AG10803 (cell line): Measurements from ENCODE around the gene PRLR.
A peak's percentile ranks its signal among the peaks of the same experiment; 100 is the strongest.
"Not testable (repeated sequence)": the region's sequence is repeated elsewhere in the genome, so short reads cannot be mapped to it uniquely, and the experiment has no call there.

ENCODE experiments used
- DNase-seq: peaks from one replicate; pipeline ENCODE4 v3.0.0; 2010; ENCODE audit warnings: low read depth
- H3K4me3 ChIP-seq: 2 replicates; pipeline ENCODE4 v1.5.1; 2011; ENCODE audit warnings: mild to moderate bottlenecking, low read length, control low read depth
- CTCF ChIP-seq: conservative IDR thresholded peaks from 2 replicates; pipeline ENCODE4 v1.5.1; 2011; ENCODE audit warnings: mild to moderate bottlenecking, low read length, control low read depth, inconsistent platforms

The PRLR gene

GRCh38 chr5:35044649-35045048, 185.6 kb downstream of the PRLR start:
- no peak overlapping the region for H3K4me3 ChIP-seq
- no peak for TF ChIP-seq CTCF

GRCh38 chr5:35042781-35043180, 187.5 kb downstream of the PRLR start:
- no peak overlapping the region for H3K4me3 ChIP-seq
- no peak for TF ChIP-seq CTCF
- DNase-seq: no peak

More at GRCh38 chr5:35044649-35045048, 185.6 kb downstream of the PRLR start:
- no peak for DNase-seq

GRCh38 chr5:35041261-35041660, 189.0 kb downstream of the PRLR start:
- no peak overlapping the region for H3K4me3 ChIP-seq
- no peak for TF ChIP-seq CTCF
- DNase-seq: peak; percentile 45

GRCh38 chr5:35038891-35039290, 191.4 kb downstream of the PRLR start:
- TF ChIP-seq CTCF: no peak
- no peak overlapping the region for H3K4me3 ChIP-seq
- DNase-seq: peak; percentile 43

- no peak overlapping the region for H3K4me3 ChIP-seq
- no peak for TF ChIP-seq CTCF
- peak; percentile 19 for DNase-seq
Observed at GRCh38 chr5:35036536-35036935, 193.8 kb downstream of the PRLR start.

- peak; percentile 24 for DNase-seq
- H3K4me3 ChIP-seq: not testable (repeated sequence)
Observed at GRCh38 chr5:35035929-35036328, 194.4 kb downstream of the PRLR start.

GRCh38 chr5:35035271-35035670, 195.0 kb downstream of the PRLR start:
- no peak overlapping the region for H3K4me3 ChIP-seq
- no peak for DNase-seq
- no peak for TF ChIP-seq CTCF

GRCh38 chr5:35032356-35032755, 197.9 kb downstream of the PRLR start:
- H3K4me3 ChIP-seq: no peak overlapping the region
- no peak for TF ChIP-seq CTCF
- no peak for DNase-seq
